Thoracic aorta (tissue), 2 donors: ENCODE measurements around the gene COX17. TPM values are rescaled to one million over a fixed set of nuclear protein-coding genes. Genes with fewer than 3 reads are reported as not detected.
A peak's percentile ranks its signal among the peaks of the same experiment; 100 is the strongest.

Source experiments
- ATAC-seq: fragments of 150-250 bp; one replicate; pipeline ENCODE4 v1.8.0; 2017; ENCODE audit warnings: low read depth; ENCODE audit not compliant: insufficient number of reproducible peaks, low FRiP score
- DNase-seq: peaks from one replicate; pipeline ENCODE4 v3.0.0-alpha.2; 2020; ENCODE audit warnings: low spot score
- H3K27ac ChIP-seq, 2 donors: fragments of 200-600 bp; sonication (generic); 1 replicate in 1 of 2; 2 replicates in 1 of 2; pipeline ENCODE4 v1.5.1; 2016; ENCODE audit warnings: mild to moderate bottlenecking in 2 of 2, moderate library complexity in 2 of 2
- H3K27me3 ChIP-seq: fragments of 200-600 bp; sonication (generic); replicated peaks from 2 replicates; pipeline ENCODE4 v1.6.0; 2016; ENCODE audit warnings: mild to moderate bottlenecking; ENCODE audit not compliant: insufficient read depth
- H3K36me3 ChIP-seq: fragments of 200-600 bp; sonication (generic); one replicate; pipeline ENCODE4 v1.5.1; 2016
- H3K4me1 ChIP-seq, 2 donors: fragments of 200-600 bp; sonication (generic); 1 replicate in 1 of 2; 2 replicates in 1 of 2; pipeline versions ENCODE4 v1.5.1 to v1.6.0; 2016; ENCODE audit warnings: low read depth in 2 of 2, mild to moderate bottlenecking in 1 of 2; ENCODE audit not compliant: control insufficient read depth in 1 of 2
- H3K4me3 ChIP-seq: fragments of 200-600 bp; sonication (generic); 2 replicates; pipeline ENCODE4 v1.5.1; 2016; ENCODE audit warnings: mild to moderate bottlenecking
- H3K9me3 ChIP-seq: fragments of 200-600 bp; sonication (generic); 2 replicates; pipeline ENCODE4 v1.5.1; 2016
- CTCF ChIP-seq: fragments of 200-600 bp; sonication (generic); IDR thresholded peaks from one replicate; pipeline ENCODE4 v1.5.1; 2019; ENCODE audit warnings: antibody characterized with exemption
- total RNA-seq, 2 donors: library from RNA; depleted of rRNA; stranded (reverse); fragments of >200 nt; gene quantifications; one replicate each; pipeline versions ENCODE4 v1.1.0 to v1.2.3, GENCODE V29; 2016

Gene COX17
- 10 to 100 TPM; 15.2 to 51.3 TPM for total RNA-seq

- Histone ChIP-seq H3K27me3 (no peaks in the 10 kb centered on the region), H3K9me3 (no peaks in the 10 kb centered on the region), H3K4me1 (peaks cover 13 to 28% of the 10 kb centered on the region in 2 donors), H3K27ac (peak within 1 kb of the TSS; percentile 69 to 88), H3K4me3 (peak within 1 kb of the TSS; percentile 76), H3K36me3 (peaks cover 12% of the 10 kb centered on the region)
- no peak for TF ChIP-seq CTCF
- ATAC-seq (peak; percentile 94), DNase-seq (peak; percentile 85)
Measured at GRCh38 chr3:119676771-119677640, at the start of gene COX17. TSS of gene COX17 (minus strand) at chr3:119677406. CDS start at chr3:119677310, 96 bp downstream.

- no peak for DNase-seq
- no peaks in the 10 kb centered on the region for H3K36me3 ChIP-seq
Measured at GRCh38 chr3:119726909-119727308, 49.7 kb upstream of the COX17 start.

GRCh38 chr3:119723022-119723421, 45.8 kb upstream of the COX17 start:
- H3K4me3 ChIP-seq, result no peak overlapping the region
- no peak overlapping the region for H3K27ac ChIP-seq
- H3K9me3 ChIP-seq, result no peaks in the 10 kb centered on the region
- no peak for TF ChIP-seq CTCF
- ATAC-seq (no peak), DNase-seq (no peak)
- H3K4me1 ChIP-seq, result no peaks in the 10 kb centered on the region
- H3K27me3 ChIP-seq, result no peaks in the 10 kb centered on the region
- no peaks in the 10 kb centered on the region for H3K36me3 ChIP-seq

More at GRCh38 chr3:119726909-119727308, 49.7 kb upstream of the COX17 start:
- TF ChIP-seq CTCF, result no peak
- H3K27me3 ChIP-seq, result no peaks in the 10 kb centered on the region
- H3K4me1 ChIP-seq, result no peaks in the 10 kb centered on the region
- ATAC-seq, result no peak
- no peak overlapping the region for H3K27ac ChIP-seq
- H3K9me3 ChIP-seq, result no peaks in the 10 kb centered on the region
- no peak overlapping the region for H3K4me3 ChIP-seq

- Histone ChIP-seq H3K9me3 (no peaks in the 10 kb centered on the region), H3K4me1 (no peaks in the 10 kb centered on the region), H3K4me3 (no peak overlapping the region), H3K27me3 (no peaks in the 10 kb centered on the region), H3K36me3 (no peaks in the 10 kb centered on the region), H3K27ac (no peak overlapping the region)
- no peak for TF ChIP-seq CTCF
- ATAC-seq, result no peak
- DNase-seq, result no peak
Measured at GRCh38 chr3:119717520-119717919, 40.3 kb upstream of the COX17 start.

GRCh38 chr3:119716998-119717397, 39.8 kb upstream of the COX17 start:
- Histone ChIP-seq H3K27me3 (no peaks in the 10 kb centered on the region), H3K27ac (no peak overlapping the region), H3K4me1 (no peaks in the 10 kb centered on the region), H3K9me3 (no peaks in the 10 kb centered on the region), H3K36me3 (no peaks in the 10 kb centered on the region), H3K4me3 (no peak overlapping the region)
- no peak for ATAC-seq
- no peak for DNase-seq
- TF ChIP-seq CTCF, result no peak
